Measurements from ENCODE around the gene CRYZ. TPM values are rescaled to one million over a fixed set of nuclear protein-coding genes. Genes with fewer than 3 reads are reported as not detected.

The CRYZ gene
- total and polyA plus RNA-seq, 10 of the 15 experiments (the other 5 are each of a cell fraction or from before 2014, with no cell fraction given): 53.4 to 194 (median 79.8) TPM

DNA sequence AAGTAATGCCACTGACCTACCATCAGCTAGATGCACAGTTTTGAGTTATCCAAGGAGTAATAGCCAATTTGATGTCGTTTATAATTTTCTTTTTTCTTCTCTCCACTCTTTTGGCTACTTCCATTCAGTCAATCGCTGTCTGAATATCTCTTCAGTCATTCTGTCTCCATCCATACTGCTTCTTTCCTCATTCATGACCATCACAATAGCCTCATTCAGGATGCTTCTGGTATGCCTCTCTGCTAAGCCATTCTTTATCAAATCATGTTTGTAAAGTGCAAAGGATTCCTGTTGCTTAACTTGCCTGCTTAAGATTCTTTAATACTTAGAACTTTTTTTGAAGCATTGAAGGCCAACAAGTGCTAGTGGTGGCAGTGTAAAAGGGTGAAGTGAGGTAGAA, 20.3 kb upstream of the CRYZ start:
- FAIRE-seq: no peak
- in situ Hi-C loops (cut with MboI) (no loop called here), intact Hi-C loops (cut with micrococcal nuclease; ENCODE audit: unreplicated experiment) (no loop called here)
- SMC1A ChIA-PET (ENCODE audit: uncharacterized antibody, unreplicated experiment): no interaction called here
- RAD21 ChIA-PET (ENCODE audit: unreplicated experiment): interaction anchor here (7.6 kb wide), 1 partner anchor 20 kb away, joined by 91 read pairs; the partner anchor contains the start of genes CRYZ and TYW3
- Histone ChIP-seq H3K9me3 (replicated peaks; ENCODE audit: control insufficient read depth, insufficient read depth, low read length) (no peaks in the 10 kb centered on the region; the same call in 2 of the 3 replicates), H4K20me1 (ENCODE audit: control insufficient read depth, insufficient read depth) (no peaks in the 10 kb centered on the region), H3K27me3 (replicated peaks in 1 of 2; ENCODE audit: control insufficient read depth in 2 of 2, insufficient read depth in 2 of 2, low read length in 1 of 2) (no peaks in the 10 kb centered on the region), H3K27ac (ENCODE audit: control insufficient read depth, insufficient read depth) (no peak overlapping the region), H3K79me2 (ENCODE audit: control insufficient read depth, insufficient read depth, low read length) (no peaks in the 10 kb centered on the region), H3K4me1 (ENCODE audit: control insufficient read depth, insufficient read depth, low read length) (no peaks in the 10 kb centered on the region), H2AFZ (ENCODE audit: control insufficient read depth, low read depth, low read length) (no peak overlapping the region), H3K4me3 (no peak overlapping the region), H3K36me3 (ENCODE audit: control insufficient read depth in 2 of 2, insufficient read depth in 2 of 2, low read length in 1 of 2) (peaks cover 4 to 12% of the 10 kb centered on the region in 2 experiments), H3K4me2 (ENCODE audit: control insufficient read depth, insufficient read depth) (no peak overlapping the region), H3K9ac (ENCODE audit: control insufficient read depth, insufficient read depth, low read length) (no peak overlapping the region)
- no peak for DNase-seq (ENCODE audit: low read depth, low spot score)
- no TSS peak for BruUV-seq (replicated peaks)
- CTCF ChIA-PET: interaction anchor here (0.8 to 2.0 kb wide), 3 partner anchors 13 to 20 kb away, joined by 3 to 6 read pairs (median 4); partner anchors contain the start of genes CRYZ and TYW3
- TF ChIP-seq MYB (IDR thresholded peaks at IDR 0.05; ENCODE audit: borderline replicate concordance, low read depth, low read length): no peak
- TF ChIP-seq, protein P1, sequence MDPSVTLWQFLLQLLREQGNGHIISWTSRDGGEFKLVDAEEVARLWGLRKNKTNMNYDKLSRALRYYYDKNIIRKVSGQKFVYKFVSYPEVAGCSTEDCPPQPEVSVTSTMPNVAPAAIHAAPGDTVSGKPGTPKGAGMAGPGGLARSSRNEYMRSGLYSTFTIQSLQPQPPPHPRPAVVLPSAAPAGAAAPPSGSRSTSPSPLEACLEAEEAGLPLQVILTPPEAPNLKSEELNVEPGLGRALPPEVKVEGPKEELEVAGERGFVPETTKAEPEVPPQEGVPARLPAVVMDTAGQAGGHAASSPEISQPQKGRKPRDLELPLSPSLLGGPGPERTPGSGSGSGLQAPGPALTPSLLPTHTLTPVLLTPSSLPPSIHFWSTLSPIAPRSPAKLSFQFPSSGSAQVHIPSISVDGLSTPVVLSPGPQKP (IDR thresholded peaks at IDR 0.05; ENCODE audit: low read depth, low read length): no peak
- no peak for TF ChIP-seq RFX5 (IDR thresholded peaks at IDR 0.05; ENCODE audit: low read depth, low read length)
- TF ChIP-seq RUNX3 (IDR thresholded peaks at IDR 0.05; ENCODE audit: low read length): no peak
- TF ChIP-seq FOXM1 (IDR thresholded peaks at IDR 0.05; ENCODE audit: low read depth, low read length): no peak
- no peak for TF ChIP-seq SRF (IDR thresholded peaks at IDR 0.05; ENCODE audit: low read depth in 2 of 2, low read length in 2 of 2)
- no peak for TF ChIP-seq TCF7 (IDR thresholded peaks at IDR 0.05; ENCODE audit: borderline replicate concordance)
- TF ChIP-seq, protein P2, sequence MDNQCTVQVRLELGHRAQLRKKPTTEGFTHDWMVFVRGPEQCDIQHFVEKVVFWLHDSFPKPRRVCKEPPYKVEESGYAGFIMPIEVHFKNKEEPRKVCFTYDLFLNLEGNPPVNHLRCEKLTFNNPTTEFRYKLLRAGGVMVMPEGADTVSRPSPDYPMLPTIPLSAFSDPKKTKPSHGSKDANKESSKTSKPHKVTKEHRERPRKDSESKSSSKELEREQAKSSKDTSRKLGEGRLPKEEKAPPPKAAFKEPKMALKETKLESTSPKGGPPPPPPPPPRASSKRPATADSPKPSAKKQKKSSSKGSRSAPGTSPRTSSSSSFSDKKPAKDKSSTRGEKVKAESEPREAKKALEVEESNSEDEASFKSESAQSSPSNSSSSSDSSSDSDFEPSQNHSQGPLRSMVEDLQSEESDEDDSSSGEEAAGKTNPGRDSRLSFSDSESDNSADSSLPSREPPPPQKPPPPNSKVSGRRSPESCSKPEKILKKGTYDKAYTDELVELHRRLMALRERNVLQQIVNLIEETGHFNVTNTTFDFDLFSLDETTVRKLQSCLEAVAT (IDR thresholded peaks at IDR 0.05): no peak
- TF ChIP-seq ASH2L (IDR thresholded peaks at IDR 0.05; ENCODE audit: borderline replicate concordance, low read depth): no peak
- no peak for TF ChIP-seq SPI1 (IDR thresholded peaks at IDR 0.05; ENCODE audit: borderline replicate concordance, insufficient read depth, low read depth, low read length)
- no peak for TF ChIP-seq NFYA (IDR thresholded peaks at IDR 0.05; ENCODE audit: borderline replicate concordance, low read depth, low read length)
- 92% methylated on average over 2 of the region's 2 CpGs for WGBS (ENCODE audit: insufficient coverage, insufficient replicate concordance, low lambda C conversion rate, missing lambda C conversion rate)
- POLR2A ChIA-PET: no interaction called here
- ATAC-seq: no peak

All from GM12878 (cell line).